OCI-LY3 (cell line): ENCODE results near the gene CSRNP3.

Experiments
- EZH2phosphoT487 ChIP-seq: fragments of 200-600 bp; shearing (Covaris generic); IDR thresholded peaks from 2 replicates; pipeline ENCODE4 v1.6.1; 2018; ENCODE audit warnings: antibody characterized with exemption, mixed run types, low read depth
- TF ChIP-seq, protein P1 (sequence below): fragments of 200-600, 300-600 bp; sonication (generic); IDR thresholded peaks from 2 replicates; pipeline ENCODE4 v1.5.1; 2014; ENCODE audit warnings: antibody characterized with exemption, low read length, low read depth

DNA sequence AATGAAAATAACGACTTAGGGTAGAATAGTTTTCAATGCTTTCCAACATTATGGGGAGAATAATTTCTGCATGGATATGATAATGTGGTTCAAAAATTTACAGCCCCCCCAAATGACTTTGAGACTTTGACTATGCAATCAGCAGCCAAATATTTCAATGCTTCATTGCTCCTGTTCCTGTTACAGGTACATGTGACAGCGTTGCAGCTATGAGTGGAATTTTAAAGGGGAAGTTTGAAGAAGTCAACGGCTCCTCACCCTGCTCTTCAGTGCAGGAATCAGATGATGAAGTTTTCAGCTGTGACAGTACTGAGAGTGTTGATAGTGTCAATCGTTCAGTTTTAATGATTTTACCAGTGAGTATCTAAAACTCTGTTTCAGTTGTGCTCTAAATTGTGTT is 25.1 kb downstream of the CSRNP3 start:
- TF ChIP-seq, protein P1, sequence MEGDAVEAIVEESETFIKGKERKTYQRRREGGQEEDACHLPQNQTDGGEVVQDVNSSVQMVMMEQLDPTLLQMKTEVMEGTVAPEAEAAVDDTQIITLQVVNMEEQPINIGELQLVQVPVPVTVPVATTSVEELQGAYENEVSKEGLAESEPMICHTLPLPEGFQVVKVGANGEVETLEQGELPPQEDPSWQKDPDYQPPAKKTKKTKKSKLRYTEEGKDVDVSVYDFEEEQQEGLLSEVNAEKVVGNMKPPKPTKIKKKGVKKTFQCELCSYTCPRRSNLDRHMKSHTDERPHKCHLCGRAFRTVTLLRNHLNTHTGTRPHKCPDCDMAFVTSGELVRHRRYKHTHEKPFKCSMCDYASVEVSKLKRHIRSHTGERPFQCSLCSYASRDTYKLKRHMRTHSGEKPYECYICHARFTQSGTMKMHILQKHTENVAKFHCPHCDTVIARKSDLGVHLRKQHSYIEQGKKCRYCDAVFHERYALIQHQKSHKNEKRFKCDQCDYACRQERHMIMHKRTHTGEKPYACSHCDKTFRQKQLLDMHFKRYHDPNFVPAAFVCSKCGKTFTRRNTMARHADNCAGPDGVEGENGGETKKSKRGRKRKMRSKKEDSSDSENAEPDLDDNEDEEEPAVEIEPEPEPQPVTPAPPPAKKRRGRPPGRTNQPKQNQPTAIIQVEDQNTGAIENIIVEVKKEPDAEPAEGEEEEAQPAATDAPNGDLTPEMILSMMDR = no peak
- TF ChIP-seq EZH2phosphoT487 = no peak
